Parathyroid adenoma (tissue), 2 donors: ENCODE results near the gene RMND5A.

Experiments used
- H2AFZ ChIP-seq: fragments of 300-600 bp; sonication (generic); one replicate; pipeline ENCODE4 v1.7.0; 2017; ENCODE audit warnings: antibody characterized with exemption, mild to moderate bottlenecking
- H3K27ac ChIP-seq: fragments of 300-600 bp; sonication (generic); one replicate; pipeline ENCODE4 v1.7.0; 2017
- H3K27me3 ChIP-seq: fragments of 300-600 bp; sonication (generic); one replicate; pipeline ENCODE4 v1.7.0; 2017; ENCODE audit warnings: low read length; ENCODE audit not compliant: control insufficient read depth, insufficient read depth
- H3K36me3 ChIP-seq: fragments of 300-600 bp; sonication (generic); one replicate; pipeline ENCODE4 v1.7.0; 2017; ENCODE audit warnings: low read length; ENCODE audit not compliant: control insufficient read depth, insufficient read depth
- H3K4me1 ChIP-seq: fragments of 300-600 bp; sonication (generic); one replicate; pipeline ENCODE4 v1.7.0; 2017; ENCODE audit warnings: control low read depth
- H3K4me2 ChIP-seq: fragments of 300-600 bp; sonication (generic); one replicate; pipeline ENCODE4 v1.7.0; 2017; ENCODE audit warnings: low read length
- H3K4me3 ChIP-seq: fragments of 300-600 bp; sonication (generic); one replicate; pipeline ENCODE4 v1.7.0; 2017; ENCODE audit warnings: low read depth, low read length
- H3K79me2 ChIP-seq: fragments of 300-600 bp; sonication (generic); one replicate; pipeline ENCODE4 v1.7.0; 2017; ENCODE audit warnings: control low read depth
- H3K9ac ChIP-seq: fragments of 300-600 bp; sonication (generic); one replicate; pipeline ENCODE4 v1.7.0; 2017; ENCODE audit warnings: mild to moderate bottlenecking
- H3K9me3 ChIP-seq: fragments of 300-600 bp; sonication (generic); one replicate; pipeline ENCODE4 v1.7.0; 2017; ENCODE audit warnings: low read length; ENCODE audit not compliant: control insufficient read depth
- TF ChIP-seq, protein P1 (sequence below): fragments of 300-600 bp; sonication (generic); IDR thresholded peaks from one replicate; pipeline ENCODE4 v1.7.0; 2017; ENCODE audit warnings: antibody characterized with exemption, mild to moderate bottlenecking
- donor health status: primary hyperparathyroidism.

The RMND5A gene

DNA sequence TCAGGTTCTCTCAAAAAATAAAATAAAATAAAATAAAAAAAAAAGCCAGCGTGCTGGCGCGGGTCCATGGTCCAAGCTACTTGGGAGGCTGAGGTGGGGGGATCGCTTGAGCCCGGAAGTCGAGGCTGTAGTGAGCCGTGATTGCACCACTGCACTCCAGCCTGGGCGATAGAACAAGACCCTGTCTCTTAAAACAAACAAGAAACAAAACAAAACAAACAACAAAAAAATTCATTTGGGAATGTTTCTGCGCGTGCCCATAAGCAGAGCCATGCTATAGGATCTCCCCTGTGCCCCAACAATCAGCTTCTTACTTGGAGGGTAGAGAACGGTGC is 87.0 kb downstream of the RMND5A start:
- no peak overlapping the region for H3K27ac ChIP-seq
- no peaks in the 10 kb centered on the region for H3K4me1 ChIP-seq
- H3K27me3 ChIP-seq = no peaks in the 10 kb centered on the region
- no peaks in the 10 kb centered on the region for H3K9me3 ChIP-seq
- H2AFZ ChIP-seq = peak overlapping the region; percentile 82
- H3K4me2 ChIP-seq = peak overlapping the region; percentile 97
- no peaks in the 10 kb centered on the region for H3K79me2 ChIP-seq
- TF ChIP-seq, protein P1, sequence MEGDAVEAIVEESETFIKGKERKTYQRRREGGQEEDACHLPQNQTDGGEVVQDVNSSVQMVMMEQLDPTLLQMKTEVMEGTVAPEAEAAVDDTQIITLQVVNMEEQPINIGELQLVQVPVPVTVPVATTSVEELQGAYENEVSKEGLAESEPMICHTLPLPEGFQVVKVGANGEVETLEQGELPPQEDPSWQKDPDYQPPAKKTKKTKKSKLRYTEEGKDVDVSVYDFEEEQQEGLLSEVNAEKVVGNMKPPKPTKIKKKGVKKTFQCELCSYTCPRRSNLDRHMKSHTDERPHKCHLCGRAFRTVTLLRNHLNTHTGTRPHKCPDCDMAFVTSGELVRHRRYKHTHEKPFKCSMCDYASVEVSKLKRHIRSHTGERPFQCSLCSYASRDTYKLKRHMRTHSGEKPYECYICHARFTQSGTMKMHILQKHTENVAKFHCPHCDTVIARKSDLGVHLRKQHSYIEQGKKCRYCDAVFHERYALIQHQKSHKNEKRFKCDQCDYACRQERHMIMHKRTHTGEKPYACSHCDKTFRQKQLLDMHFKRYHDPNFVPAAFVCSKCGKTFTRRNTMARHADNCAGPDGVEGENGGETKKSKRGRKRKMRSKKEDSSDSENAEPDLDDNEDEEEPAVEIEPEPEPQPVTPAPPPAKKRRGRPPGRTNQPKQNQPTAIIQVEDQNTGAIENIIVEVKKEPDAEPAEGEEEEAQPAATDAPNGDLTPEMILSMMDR = no peak
- H3K4me3 ChIP-seq = peak overlapping the region; percentile 65
- no peaks in the 10 kb centered on the region for H3K36me3 ChIP-seq
- H3K9ac ChIP-seq = no peak overlapping the region

DNA sequence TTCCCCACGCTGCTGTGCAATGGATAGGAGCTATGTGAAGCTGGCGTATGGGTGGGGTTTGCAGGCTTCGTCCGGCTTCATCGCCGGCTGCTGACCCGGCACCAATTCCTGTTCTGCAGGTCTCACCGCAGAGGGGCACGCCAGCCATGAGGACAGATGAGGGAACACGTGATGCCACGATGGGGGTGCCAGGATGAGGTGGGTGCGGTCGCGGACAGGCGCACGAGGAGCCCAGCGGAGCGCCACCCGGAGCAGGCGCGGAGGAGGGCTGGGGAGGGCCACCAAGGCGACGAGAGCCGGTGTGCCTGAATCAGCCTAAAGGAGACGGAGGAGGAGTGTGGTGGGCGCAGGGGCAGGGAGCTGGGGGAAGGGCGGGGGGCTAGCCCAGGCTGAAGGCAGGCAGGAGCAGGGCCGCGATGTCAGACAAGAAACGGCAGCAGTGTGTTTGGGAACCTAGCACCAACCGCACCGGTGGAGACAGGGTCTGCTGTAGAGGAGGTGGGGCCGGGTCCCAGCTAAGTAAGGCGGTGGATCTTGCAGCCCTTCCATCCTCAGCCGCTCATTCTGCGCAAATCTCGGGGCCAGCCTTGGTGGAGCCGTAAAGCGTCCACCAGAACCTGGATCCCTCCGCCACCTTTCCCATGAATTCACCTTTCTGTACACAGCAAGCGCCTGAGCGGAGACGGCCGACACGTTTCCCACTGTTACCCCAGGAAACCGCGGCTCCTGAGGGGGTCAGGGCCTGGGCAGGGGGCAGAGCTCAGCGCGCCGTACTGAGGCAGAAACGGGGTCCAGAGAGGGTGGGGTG is 87.6 kb downstream of the RMND5A start:
- Histone ChIP-seq H3K27me3 (no peaks in the 10 kb centered on the region), H2AFZ (peak overlapping the region; percentile 82), H3K9me3 (no peaks in the 10 kb centered on the region), H3K79me2 (no peaks in the 10 kb centered on the region), H3K4me3 (peak overlapping the region; percentile 65), H3K4me2 (peak overlapping the region; percentile 97), H3K27ac (peak overlapping the region; percentile 37), H3K9ac (no peak overlapping the region), H3K36me3 (no peaks in the 10 kb centered on the region), H3K4me1 (no peaks in the 10 kb centered on the region)
- TF ChIP-seq, protein P1 = no peak

DNA sequence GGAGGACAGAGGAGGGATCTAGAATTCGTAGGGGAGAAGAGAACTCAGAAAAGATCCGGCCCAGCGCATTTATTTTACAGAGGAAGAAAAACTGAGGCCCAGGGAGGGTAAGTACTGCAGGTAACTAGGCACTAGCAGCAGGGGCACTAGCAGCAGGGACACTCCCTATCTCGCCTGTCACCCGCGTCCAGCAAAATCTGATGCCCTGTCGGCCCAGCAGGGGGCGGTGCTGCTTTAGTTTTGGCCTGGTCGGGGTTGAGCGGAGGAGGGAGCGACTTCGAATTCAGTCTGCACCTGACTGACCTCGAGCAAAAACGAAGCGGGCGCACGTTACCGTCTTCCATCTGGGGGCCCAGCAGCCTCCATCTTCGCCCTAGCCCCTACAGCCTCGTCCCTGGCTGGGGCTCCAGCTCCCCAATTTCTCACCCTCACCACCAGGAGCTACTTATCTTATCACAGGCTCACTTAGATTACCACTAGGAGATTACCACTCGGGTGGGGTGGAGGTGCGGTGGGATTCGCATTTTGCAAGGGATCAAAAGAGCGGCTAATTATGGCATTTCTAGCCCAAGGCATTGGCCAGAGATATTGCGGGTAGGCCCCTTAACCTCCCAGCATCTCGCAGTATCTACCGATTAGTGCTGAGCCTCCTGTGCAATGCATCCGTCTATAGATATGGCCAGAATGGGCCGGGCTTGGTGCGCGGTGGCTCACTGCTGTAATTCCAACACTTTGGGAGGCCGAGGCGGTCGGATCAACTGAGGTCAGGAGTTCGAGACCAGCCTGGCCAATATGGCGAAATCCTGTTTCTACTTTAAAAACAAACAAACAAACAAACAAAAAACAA is 88.4 kb downstream of the RMND5A start:
- H3K36me3 ChIP-seq = no peaks in the 10 kb centered on the region
- H3K79me2 ChIP-seq = no peaks in the 10 kb centered on the region
- peak overlapping the region; percentile 37 for H3K27ac ChIP-seq
- H3K9ac ChIP-seq = no peak overlapping the region
- TF ChIP-seq, protein P1 = peak; percentile 94
- no peaks in the 10 kb centered on the region for H3K27me3 ChIP-seq
- H2AFZ ChIP-seq = peak overlapping the region; percentile 82
- H3K4me1 ChIP-seq = no peaks in the 10 kb centered on the region
- peak overlapping the region; percentile 65 for H3K4me3 ChIP-seq
- H3K4me2 ChIP-seq = peak overlapping the region; percentile 97
- no peaks in the 10 kb centered on the region for H3K9me3 ChIP-seq

DNA sequence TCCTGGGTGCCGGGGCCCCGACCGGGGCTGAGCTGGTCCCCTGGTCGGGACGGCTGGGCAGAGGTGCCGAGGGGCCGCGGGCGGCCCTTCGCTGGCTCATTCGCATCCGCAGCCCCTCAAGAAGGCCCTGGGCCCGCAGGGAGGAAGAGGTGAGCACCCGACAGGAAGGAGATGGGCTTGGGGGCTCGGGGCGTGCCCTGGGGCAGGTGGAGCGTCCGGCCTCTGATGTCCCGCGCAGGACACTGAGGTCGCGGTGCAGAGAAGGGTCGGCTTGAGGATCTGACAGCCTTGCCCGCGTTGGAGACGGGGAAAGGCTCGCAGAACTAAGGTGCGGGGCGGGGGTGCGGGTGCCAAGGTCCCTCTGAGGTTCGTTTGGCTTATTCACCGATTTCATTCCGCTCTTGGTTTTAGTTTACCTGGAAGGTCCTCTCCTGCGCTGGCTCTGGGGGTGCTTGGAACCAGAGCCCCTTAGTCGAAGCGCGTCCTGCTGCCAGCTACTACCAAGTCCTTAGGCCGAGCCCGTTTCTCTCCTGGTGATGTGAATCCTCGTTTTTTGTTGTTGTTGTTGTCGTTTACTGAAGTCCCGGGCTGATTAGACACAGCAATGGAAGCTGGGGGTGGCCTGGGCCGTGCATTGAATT is 89.5 kb downstream of the RMND5A start:
- TF ChIP-seq, protein P1 = no peak
- Histone ChIP-seq H3K27ac (no peak overlapping the region), H3K4me2 (no peak overlapping the region), H3K36me3 (no peaks in the 10 kb centered on the region), H3K9me3 (no peaks in the 10 kb centered on the region), H3K4me3 (no peak overlapping the region), H3K79me2 (no peaks in the 10 kb centered on the region), H3K27me3 (no peaks in the 10 kb centered on the region), H2AFZ (no peak overlapping the region), H3K4me1 (no peaks in the 10 kb centered on the region), H3K9ac (no peak overlapping the region)
